GM12878 (cell line): Measurements from ENCODE around the gene CCDC177. TPM values are rescaled to one million over a fixed set of nuclear protein-coding genes. Genes with fewer than 3 reads are reported as not detected.
A peak's percentile ranks its signal among the peaks of the same experiment; 100 is the strongest.

Experiments
- ATAC-seq: fragments of 200-7000 bp; cut with Tn5 transposase; 3 replicates; pipeline ENCODE4 v1.9.1; 2020; ENCODE audit warnings: mild to moderate bottlenecking, moderate library complexity
- Bru-seq: library from RNA; stranded (reverse); fragments of 400-500 nt; gene quantifications from one replicate; lab custom pipeline; 2021; lab: Mats Ljungman, UMichigan
- BruChase-seq, 2 experiments: library from RNA; stranded (reverse); fragments of 400-500 nt; gene quantifications; one replicate each; lab custom pipeline; 2021; lab: Mats Ljungman, UMichigan
- BruUV-seq: library from RNA; stranded (reverse); fragments of 400-500 nt; replicated peaks from 2 replicates; lab custom pipeline; 2021; lab: Mats Ljungman, UMichigan
- CTCF ChIA-PET: fragments of 300-600 bp; sonication (Branson Sonifier 250); formaldehyde crosslinking; extraction: SDS; loops from one replicate; lab custom pipeline; 2021; ENCODE audit warnings: inconsistent platforms; lab: Yijun Ruan, JAX
- POLR2A ChIA-PET: fragments of 350-600 bp; formaldehyde crosslinking; extraction: SDS; loops from one replicate; lab custom pipeline; 2021; ENCODE audit warnings: inconsistent platforms; lab: Charles Lee
- RAD21 ChIA-PET: fragments of 300-600 bp; sonication (Branson Sonifier 250); formaldehyde crosslinking; loops from one replicate; lab custom pipeline; 2023; ENCODE audit warnings: antibody characterized with exemption; ENCODE audit not compliant: unreplicated experiment; lab: Charles Lee
- SMC1A ChIA-PET: fragments of 300-600 bp; sonication (Branson Sonifier 250); formaldehyde crosslinking; loops from one replicate; lab custom pipeline; 2023; ENCODE audit not compliant: unreplicated experiment, uncharacterized antibody; lab: Charles Lee
- DNase-seq: peaks from one replicate; pipeline ENCODE4 v3.0.0-alpha.2; 2011; ENCODE audit warnings: low read depth, low spot score
- FAIRE-seq: peaks from 3 replicates; lab custom pipeline; 2011; peaks lifted over from hg19 to GRCh38; lab: Jason Lieb, UNC
- H2AFZ ChIP-seq: 2 replicates; pipeline ENCODE4 v1.6.0; 2011; ENCODE audit warnings: low read depth, low read length, control low read depth; ENCODE audit not compliant: control insufficient read depth
- H3K27ac ChIP-seq: 2 replicates; pipeline ENCODE4 v1.5.1; 2011; ENCODE audit warnings: control low read depth; ENCODE audit not compliant: control insufficient read depth, insufficient read depth
- H3K27me3 ChIP-seq, 2 experiments: replicated peaks in 1 of 2; 2 replicates each; pipeline versions ENCODE4 v1.6.0 to v1.6.1; 2011; ENCODE audit warnings: low read length in 1 of 2; ENCODE audit not compliant: control insufficient read depth in 2 of 2, insufficient read depth in 2 of 2
- H3K36me3 ChIP-seq, 2 experiments: 2 replicates each; pipeline ENCODE4 v1.5.1; 2011; ENCODE audit warnings: low read length in 1 of 2; ENCODE audit not compliant: control insufficient read depth in 2 of 2, insufficient read depth in 2 of 2
- H3K4me1 ChIP-seq: 2 replicates; pipeline ENCODE4 v1.6.1; 2011; ENCODE audit warnings: mild to moderate bottlenecking, low read length, moderate library complexity, mixed read lengths; ENCODE audit not compliant: control insufficient read depth, insufficient read depth
- H3K4me2 ChIP-seq: 2 replicates; pipeline ENCODE4 v1.6.0; 2011; ENCODE audit warnings: control low read depth; ENCODE audit not compliant: control insufficient read depth, insufficient read depth
- H3K4me3 ChIP-seq: fragments of 200-600 bp; sonication (generic); 2 replicates; pipeline ENCODE4 v1.5.1; 2016
- H3K79me2 ChIP-seq: 2 replicates; pipeline ENCODE4 v1.6.0; 2011; ENCODE audit warnings: low read length; ENCODE audit not compliant: control insufficient read depth, insufficient read depth
- H3K9ac ChIP-seq: 2 replicates; pipeline ENCODE4 v1.8.0; 2011; ENCODE audit warnings: low read length, control low read depth, mixed read lengths; ENCODE audit not compliant: control insufficient read depth, insufficient read depth
- H3K9me3 ChIP-seq: replicated peaks from 3 replicates; pipeline ENCODE4 v1.5.1; 2011; ENCODE audit warnings: mild to moderate bottlenecking, low read length; ENCODE audit not compliant: control insufficient read depth, insufficient read depth
- H4K20me1 ChIP-seq: 2 replicates; pipeline ENCODE4 v1.6.0; 2011; ENCODE audit not compliant: control insufficient read depth, insufficient read depth
- BHLHE40 ChIP-seq, 2 experiments: fragments of 450-650 bp in 1 of 2; IDR thresholded peaks; 2 replicates each; pipeline ENCODE4 v1.6.1; 2011 to 2017; ENCODE audit warnings: low read depth in 2 of 2, borderline replicate concordance in 1 of 2, improper control_type of control experiment in 1 of 2, low read length in 1 of 2, mild to moderate bottlenecking in 1 of 2
- ELK1 ChIP-seq: IDR thresholded peaks from 2 replicates; pipeline ENCODE4 v1.6.1; 2012; ENCODE audit warnings: low read depth, low read length, improper control_type of control experiment
- HCFC1 ChIP-seq: fragments of 150-350 bp; IDR thresholded peaks from 2 replicates; pipeline ENCODE4 v1.6.1; 2014; ENCODE audit warnings: low read length
- LARP7 ChIP-seq: fragments of 450-650 bp; IDR thresholded peaks from 2 replicates; pipeline ENCODE4 v1.6.1; 2017; ENCODE audit warnings: mild to moderate bottlenecking
- MTA3 ChIP-seq: IDR thresholded peaks from 2 replicates; pipeline ENCODE4 v1.6.1; 2012; ENCODE audit warnings: low read length, inconsistent platforms, borderline replicate concordance
- MYB ChIP-seq: fragments of 150-350 bp; IDR thresholded peaks from 2 replicates; pipeline ENCODE4 v1.6.1; 2014; ENCODE audit warnings: mild to moderate bottlenecking, low read depth, low read length, borderline replicate concordance
- PKNOX1 ChIP-seq: fragments of 450-650 bp; IDR thresholded peaks from 2 replicates; pipeline ENCODE4 v1.6.1; 2016; ENCODE audit warnings: mild to moderate bottlenecking
- RAD21 ChIP-seq: IDR thresholded peaks from 2 replicates; pipeline ENCODE4 v1.6.1; 2011; ENCODE audit warnings: mild to moderate bottlenecking, low read depth, low read length, moderate library complexity; ENCODE audit not compliant: insufficient read depth
- RUNX3 ChIP-seq: IDR thresholded peaks from 2 replicates; pipeline ENCODE4 v1.6.1; 2012; ENCODE audit warnings: low read length, inconsistent platforms
- SREBF1 ChIP-seq: IDR thresholded peaks from 2 replicates; pipeline ENCODE4 v1.6.1; 2012; ENCODE audit warnings: mild to moderate bottlenecking, low read length
- YY1 ChIP-seq: IDR thresholded peaks from 2 replicates; pipeline ENCODE4 v1.6.1; 2011; ENCODE audit warnings: low read depth, mild to moderate bottlenecking, low read length
- ZBTB11 ChIP-seq: fragments of 450-650 bp; formaldehyde crosslinking; IDR thresholded peaks from 2 replicates; pipeline ENCODE4 v1.5.0; 2022; ENCODE audit warnings: mild to moderate bottlenecking, missing genetic modification characterization
- WGBS: methylation state at CpG from one replicate; pipeline ENCODE4 v1.1.6; 2016; ENCODE audit warnings: low lambda C conversion rate; ENCODE audit not compliant: insufficient replicate concordance, insufficient coverage; ENCODE audit errors: missing lambda C conversion rate; 5-methylcytosine and 5-hydroxymethylcytosine counted together
- in situ Hi-C: fragments of 300-500 bp; cut with MboI; formaldehyde crosslinking; loops from 9 replicates; pipeline ENCODE4 v1.14.3; 2018; ENCODE audit warnings: mixed read lengths
- intact Hi-C: fragments of 100-400 bp; cut with micrococcal nuclease; formaldehyde crosslinking; loops from one replicate; pipeline ENCODE4 v1.14.2; 2022; ENCODE audit not compliant: unreplicated experiment
- long read RNA-seq, 2 experiments: library from polyadenylated mRNA; unstranded; transcript quantifications; one replicate each; pipeline ENCODE4 v2.0.0, GENCODE V29; 2019 to 2020
- polyA minus RNA-seq, 3 experiments: library from RNA; depleted of rRNA, polyadenylated mRNA; stranded (reverse); fragments of >200 nt; gene quantifications; 2 replicates each; pipeline ENCODE4 v1.2.3, GENCODE V29; 2011
- polyA plus RNA-seq, 11 experiments: library from polyadenylated mRNA; depleted of rRNA in 4 of 11; unstranded in 6 of 11; stranded (reverse) in 5 of 11; fragments of >200 nt; fragmentation: Nextera tagmentation in 4 of 11; fragmentation: Illumina TruSeq in 1 of 11; extraction: Ambion mirVana in 4 of 11; extraction: Trizol in 1 of 11; gene quantifications; 1 replicate in 1 of 11; 2 replicates in 10 of 11; pipeline versions ENCODE4 v1.2.1 to v1.2.3, GENCODE V29; 2011 to 2016; ENCODE audit warnings: inconsistent platforms in 2 of 11, missing spikeins in 2 of 11, low read depth in 1 of 11
- total RNA-seq, 4 experiments: library from RNA; depleted of rRNA in 3 of 4; stranded (reverse); fragments of >200 nt in 3 of 4; fragmentation: Illumina TruSeq in 1 of 4; extraction: Trizol in 1 of 4; gene quantifications; 2 replicates each; pipeline versions ENCODE4 v1.2.1 to v1.2.3, GENCODE V29; 2013 to 2021
- TF ChIP-seq, protein P1 (sequence below): IDR thresholded peaks from 2 replicates; pipeline ENCODE4 v1.6.1; 2011; ENCODE audit warnings: borderline replicate concordance, low read depth, mild to moderate bottlenecking, moderate library complexity, mixed read lengths, low read length; ENCODE audit not compliant: insufficient read depth; ENCODE audit errors: extremely low read length

CCDC177 gene
- not detected in 2 replicates for total RNA-seq (2013; cell fraction: nucleolus; rRNA removed)
- total RNA-seq (2014; rRNA removed) (not detected in 2 replicates), total RNA-seq (2014; rRNA removed; fragmentation: Illumina TruSeq; extraction: Trizol) (not detected in 2 replicates), total RNA-seq (2021) (not detected in 2 replicates), polyA plus RNA-seq (2011; rRNA removed) (not detected in 2 replicates), polyA plus RNA-seq (2014; fragmentation: Illumina TruSeq; extraction: Trizol) (not detected in 2 replicates), polyA plus RNA-seq (2014; fragmentation: Nextera tagmentation; extraction: Ambion mirVana) (not detected), polyA plus RNA-seq (2014; rRNA removed) (not detected in 2 replicates), polyA plus RNA-seq (2016; fragmentation: Nextera tagmentation; extraction: Ambion mirVana) (not detected), polyA minus RNA-seq (2011; rRNA and poly(A)+ RNA removed) (not detected in 2 replicates), Bru-seq, nascent RNA (not detected), BruChase-seq, experiment 1, labeled RNA remaining after a 6-hour chase (not detected), BruChase-seq, experiment 2, labeled RNA remaining after a 2-hour chase (not detected)
- not detected for polyA plus RNA-seq (2011; ENCODE audit: low read depth)
- not detected in 2 replicates for polyA plus RNA-seq (2011; cell fraction: cytosol; rRNA removed)
- polyA plus RNA-seq (2011; cell fraction: nucleus; rRNA removed) = not detected in 2 replicates
- polyA plus RNA-seq (2012) = not detected in 2 replicates
- polyA minus RNA-seq (2011; cell fraction: cytosol; rRNA and poly(A)+ RNA removed) = not detected in 2 replicates
- polyA minus RNA-seq (2011; cell fraction: nucleus; rRNA and poly(A)+ RNA removed) = not detected in 2 replicates
- long read RNA-seq, experiment 1 = 0 reads
- long read RNA-seq, experiment 2 = 0 reads

DNA sequence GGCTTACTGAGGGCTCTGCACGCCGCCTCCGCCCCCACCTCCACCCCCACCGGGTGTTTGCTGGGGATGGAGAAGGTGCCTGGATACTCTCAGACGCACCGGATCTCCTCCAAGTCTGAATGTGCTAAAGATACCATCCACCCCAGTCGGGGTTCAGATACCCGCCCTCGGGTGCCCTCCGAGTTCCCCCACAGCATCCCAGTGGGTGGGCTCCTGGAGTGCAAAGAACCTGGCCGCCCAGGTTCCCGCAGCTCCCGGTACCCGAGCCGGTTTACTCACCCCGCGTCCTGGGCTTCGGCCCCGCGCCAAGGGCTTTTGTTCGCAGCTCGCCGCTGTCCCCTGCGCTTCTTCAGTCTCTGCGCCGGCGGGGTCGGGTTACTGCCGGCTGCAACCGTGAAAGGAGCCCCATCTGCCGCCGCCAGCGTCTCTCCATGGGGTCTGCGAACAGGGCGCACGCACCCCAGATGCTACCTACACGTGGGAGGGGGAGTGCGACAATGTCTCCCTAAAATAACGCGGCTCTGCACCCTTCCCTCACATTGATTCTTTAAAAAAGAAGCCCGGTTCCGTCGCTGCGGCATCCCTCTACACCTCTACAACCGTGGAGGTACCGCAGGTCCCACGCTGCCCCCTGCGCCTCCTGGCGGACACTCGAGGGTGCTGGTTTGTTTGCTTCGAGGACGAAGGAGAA is at the start of gene CCDC177:
CCDC177 (minus strand) TSS at position 609 of the 691 bp plus-strand sequence. CDS start 1,249 bp downstream, outside the sequence.
- SMC1A ChIA-PET = interaction anchor here (0.9 to 1.2 kb wide), 4 partner anchors 25 to 333 kb away, joined by 3 to 4 read pairs (median 3); no protein-coding TSS in a partner anchor
- ATAC-seq = peak; percentile 93
- FAIRE-seq = peak; percentile 18
- Histone ChIP-seq H3K4me3 (no peak within 1 kb of the TSS), H3K4me2 (peak within 1 kb of the TSS; percentile 60), H3K27me3 (peaks cover 13 to 16% of the 10 kb centered on the region in 2 experiments), H3K79me2 (no peaks in the 10 kb centered on the region), H4K20me1 (no peaks in the 10 kb centered on the region), H3K9me3 (no peaks in the 10 kb centered on the region; the same call in 2 of the 3 replicates), H3K4me1 (no peaks in the 10 kb centered on the region), H2AFZ (no peak within 1 kb of the TSS), H3K9ac (no peak within 1 kb of the TSS), H3K36me3 (no peaks in the 10 kb centered on the region), H3K27ac (no peak within 1 kb of the TSS)
- no peak for DNase-seq
- BruUV-seq = no TSS peak
- POLR2A ChIA-PET = no interaction called here
- intact Hi-C loops = loop anchor here (2.0 to 10.0 kb wide), 2 partner anchors 100 to 332 kb away; no protein-coding TSS in a partner anchor
- in situ Hi-C loops = no loop called here
- CTCF ChIA-PET = interaction anchor here (0.6 to 2.4 kb wide), 13 partner anchors 11 to 334 kb away, joined by 3 to 20 read pairs (median 5); no protein-coding TSS in a partner anchor
- RAD21 ChIA-PET = interaction anchor here (1.0 kb wide), 2 partner anchors 332 to 333 kb away, joined by 3 to 4 read pairs; no protein-coding TSS in a partner anchor
- 5% methylated on average over 49 of the region's 52 CpGs for WGBS
- TF ChIP-seq LARP7 = no peak
- no peak for TF ChIP-seq PKNOX1
- no peak for TF ChIP-seq ZBTB11 (CRISPR knock-in tag)
- no peak for TF ChIP-seq HCFC1
- TF ChIP-seq BHLHE40 (IDR thresholded peaks at IDR 0.05; ENCODE audit: borderline replicate concordance in 1 of 2, low read depth in 2 of 2, low read length in 1 of 2) = no peak
- peak; percentile 70 for TF ChIP-seq RAD21
- TF ChIP-seq ELK1 = no peak
- TF ChIP-seq, protein P1, sequence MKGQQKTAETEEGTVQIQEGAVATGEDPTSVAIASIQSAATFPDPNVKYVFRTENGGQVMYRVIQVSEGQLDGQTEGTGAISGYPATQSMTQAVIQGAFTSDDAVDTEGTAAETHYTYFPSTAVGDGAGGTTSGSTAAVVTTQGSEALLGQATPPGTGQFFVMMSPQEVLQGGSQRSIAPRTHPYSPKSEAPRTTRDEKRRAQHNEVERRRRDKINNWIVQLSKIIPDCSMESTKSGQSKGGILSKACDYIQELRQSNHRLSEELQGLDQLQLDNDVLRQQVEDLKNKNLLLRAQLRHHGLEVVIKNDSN = no peak
- no peak for TF ChIP-seq MTA3
- TF ChIP-seq MYB = no peak
- peak; percentile 48; the same call in 1 of the 2 replicates for TF ChIP-seq YY1
- TF ChIP-seq RUNX3 = peak; percentile 21; the same call in 1 of the 2 replicates
- TF ChIP-seq SREBF1 = no peak
